HEK293 (cell line): ENCODE measurements around the gene CHD5.

ENCODE experiments used
- CTCF ChIA-PET: fragments of 350-600 bp; formaldehyde crosslinking; extraction: SDS; loops from one replicate; lab custom pipeline; 2021; ENCODE audit warnings: antibody characterized with exemption; lab: Yijun Ruan, JAX
- POLR2A ChIA-PET: fragments of 300-600 bp; formaldehyde crosslinking; extraction: SDS; loops from one replicate; lab custom pipeline; 2020; ENCODE audit warnings: antibody characterized with exemption, inconsistent platforms; lab: Yijun Ruan, JAX
- H3K27ac ChIP-seq: fragments of 200-500 bp; sonication (Bioruptor generic); 2 replicates; pipeline ENCODE4 v1.5.1; 2014; ENCODE audit warnings: low read depth, low read length, control low read depth, inconsistent platforms; ENCODE audit errors: extremely low read depth
- H3K36me3 ChIP-seq, 2 experiments: fragments of 200-500 bp in 1 of 2; sonication (Bioruptor generic) in 1 of 2; 1 replicate in 1 of 2; 2 replicates in 1 of 2; pipeline ENCODE4 v1.5.1; 2014 to 2017; ENCODE audit warnings: inconsistent platforms in 2 of 2, low read length in 2 of 2; ENCODE audit not compliant: control insufficient read depth in 2 of 2, insufficient read depth in 1 of 2
- H3K4me1 ChIP-seq: fragments of 200-500 bp; sonication (Bioruptor generic); 2 replicates; pipeline ENCODE4 v1.5.1; 2014; ENCODE audit warnings: mild to moderate bottlenecking, low read length, inconsistent platforms; ENCODE audit not compliant: control insufficient read depth, insufficient read depth
- H3K4me3 ChIP-seq: 2 replicates; pipeline ENCODE4 v1.5.1; 2011; ENCODE audit warnings: low read depth, mild to moderate bottlenecking, control low read depth, low read length, moderate library complexity
- H3K9me3 ChIP-seq: fragments of 200-500 bp; sonication (Bioruptor generic); 2 replicates; pipeline ENCODE4 v1.5.1; 2014; ENCODE audit warnings: low read depth, low read length, inconsistent platforms; ENCODE audit not compliant: control insufficient read depth, insufficient read depth
- GLI2 ChIP-seq: fragments of 450-650 bp; formaldehyde crosslinking; IDR thresholded peaks from 2 replicates; pipeline ENCODE4; 2017; ENCODE audit warnings: missing biosample characterization, missing genetic modification characterization, low read depth, borderline replicate concordance
- REST ChIP-seq: fragments of 450-650 bp; formaldehyde crosslinking; IDR thresholded peaks from 2 replicates; pipeline ENCODE4 v1.5.1; 2016; ENCODE audit warnings: missing biosample characterization, missing genetic modification characterization
- YY1 ChIP-seq: fragments of 450-650 bp; formaldehyde crosslinking; IDR thresholded peaks from 2 replicates; pipeline ENCODE4 v1.5.1; 2018; ENCODE audit warnings: missing biosample characterization, missing genetic modification characterization
- ZBTB49 ChIP-seq: fragments of 450-650 bp; formaldehyde crosslinking; IDR thresholded peaks from 2 replicates; pipeline ENCODE4 v1.5.1; 2016; ENCODE audit warnings: missing biosample characterization, missing genetic modification characterization, low read depth
- ZFP3 ChIP-seq: fragments of 450-650 bp; formaldehyde crosslinking; IDR thresholded peaks from 2 replicates; pipeline ENCODE4 v1.5.1; 2016; ENCODE audit warnings: low read depth, missing biosample characterization, missing genetic modification characterization
- ZFP69B ChIP-seq: fragments of 450-650 bp; formaldehyde crosslinking; IDR thresholded peaks from 2 replicates; pipeline ENCODE4 v1.5.1; 2016; ENCODE audit warnings: missing biosample characterization, missing genetic modification characterization
- ZNF335 ChIP-seq: fragments of 450-650 bp; formaldehyde crosslinking; conservative IDR thresholded peaks from 2 replicates; pipeline ENCODE4 v1.5.1; 2016; ENCODE audit warnings: missing biosample characterization, missing genetic modification characterization
- ZNF449 ChIP-seq: fragments of 450-650 bp; formaldehyde crosslinking; IDR thresholded peaks from 2 replicates; pipeline ENCODE4 v1.5.1; 2017; ENCODE audit warnings: missing biosample characterization, mild to moderate bottlenecking, missing genetic modification characterization, moderate library complexity
- ZNF48 ChIP-seq: fragments of 450-650 bp; formaldehyde crosslinking; IDR thresholded peaks from 2 replicates; pipeline ENCODE4 v1.5.1; 2016; ENCODE audit warnings: missing biosample characterization, missing genetic modification characterization
- ZNF510 ChIP-seq: fragments of 450-650 bp; formaldehyde crosslinking; IDR thresholded peaks from 2 replicates; pipeline ENCODE4 v1.5.1; 2018; ENCODE audit warnings: mild to moderate bottlenecking, missing genetic modification characterization, missing biosample characterization; ENCODE audit not compliant: insufficient replicate concordance
- ZNF544 ChIP-seq: fragments of 450-650 bp; formaldehyde crosslinking; IDR thresholded peaks from 2 replicates; pipeline ENCODE4 v1.5.0; 2017; ENCODE audit warnings: missing biosample characterization, missing genetic modification characterization
- ZNF560 ChIP-seq: fragments of 450-650 bp; formaldehyde crosslinking; IDR thresholded peaks from 2 replicates; pipeline ENCODE4 v1.5.1; 2017; ENCODE audit warnings: missing biosample characterization, missing genetic modification characterization, borderline replicate concordance
- ZNF664 ChIP-seq: fragments of 450-650 bp; formaldehyde crosslinking; IDR thresholded peaks from 2 replicates; pipeline ENCODE4 v1.5.1; 2016; ENCODE audit warnings: missing biosample characterization, missing genetic modification characterization
- ZNF704 ChIP-seq: fragments of 450-650 bp; formaldehyde crosslinking; IDR thresholded peaks from 2 replicates; pipeline ENCODE4 v1.5.1; 2016; ENCODE audit warnings: missing biosample characterization, missing genetic modification characterization
- ZNF707 ChIP-seq: fragments of 450-650 bp; formaldehyde crosslinking; IDR thresholded peaks from 2 replicates; pipeline ENCODE4 v1.5.1; 2016; ENCODE audit warnings: missing biosample characterization, missing genetic modification characterization
- ZNF768 ChIP-seq: fragments of 450-650 bp; formaldehyde crosslinking; IDR thresholded peaks from 2 replicates; pipeline ENCODE4 v1.5.1; 2018; ENCODE audit warnings: missing biosample characterization, mild to moderate bottlenecking, missing genetic modification characterization
- ZNF837 ChIP-seq: fragments of 450-650 bp; formaldehyde crosslinking; IDR thresholded peaks from 2 replicates; pipeline ENCODE4 v1.5.1; 2016; ENCODE audit warnings: missing biosample characterization, missing genetic modification characterization

CHD5 gene

GRCh38 chr1:6095511-6096242, 84.4 kb downstream of the CHD5 start:
- ChIA-PET POLR2A (no interaction called here), CTCF (no interaction called here)
- H3K4me3 ChIP-seq: no peak overlapping the region
- H3K36me3 ChIP-seq: no peaks in the 10 kb centered on the region
- TF ChIP-seq ZNF837 (tag by site-specific recombination) (no peak), ZNF335 (no peak), REST (tag by site-specific recombination) (no peak), GLI2 (no peak), ZNF704 (tag by site-specific recombination) (no peak), ZNF48 (tag by site-specific recombination) (no peak), ZNF707 (tag by site-specific recombination) (no peak), YY1 (no peak), ZNF560 (tag by site-specific recombination) (no peak), ZBTB49 (no peak)
- H3K9me3 ChIP-seq: no peaks in the 10 kb centered on the region
- H3K27ac ChIP-seq: no peak overlapping the region
- no peaks in the 10 kb centered on the region for H3K4me1 ChIP-seq

GRCh38 chr1:6094801-6095505, 85.2 kb downstream of the CHD5 start:
- CTCF ChIA-PET: interaction anchor here (0.7 to 0.8 kb wide), 2 partner anchors 21 to 32 kb away, joined by 3 to 5 read pairs; no protein-coding TSS in a partner anchor
- no peaks in the 10 kb centered on the region for H3K9me3 ChIP-seq
- peak; percentile 97 for TF ChIP-seq ZNF768 (tag by site-specific recombination)
- no peak for TF ChIP-seq ZNF544 (tag by site-specific recombination)
- TF ChIP-seq, all 188 proteins: peak for 1
- Histone ChIP-seq H3K4me3 (no peak overlapping the region), H3K36me3 (no peaks in the 10 kb centered on the region), H3K4me1 (no peaks in the 10 kb centered on the region), H3K27ac (no peak overlapping the region)
- POLR2A ChIA-PET: no interaction called here

GRCh38 chr1:6094246-6094645, 85.9 kb downstream of the CHD5 start:
- Histone ChIP-seq H3K4me3 (no peak overlapping the region), H3K4me1 (no peaks in the 10 kb centered on the region), H3K36me3 (no peaks in the 10 kb centered on the region), H3K9me3 (no peaks in the 10 kb centered on the region), H3K27ac (no peak overlapping the region)
- POLR2A ChIA-PET: no interaction called here
- CTCF ChIA-PET: interaction anchor here (0.8 kb wide), 1 partner anchor 31 kb away, joined by 5 read pairs; no protein-coding TSS in a partner anchor
- TF ChIP-seq ZNF510 (no peak), ZFP69B (tag by site-specific recombination) (no peak), ZFP3 (tag by site-specific recombination) (no peak), ZNF449 (tag by site-specific recombination) (no peak), ZNF664 (no peak)
